ENCODE results near the gene TM9SF2.

- TF ChIP-seq CTCF (IDR thresholded peaks at IDR 0.05; ENCODE audit: insufficient read depth, low read depth, low read length) (no peak), EZH2 (IDR thresholded peaks at IDR 0.05; ENCODE audit: insufficient read depth, low read length) (no peak)
Measured at GRCh38 chr13:99477493-99477892, 23.8 kb upstream of the TM9SF2 start.

All from astrocyte (in vitro differentiated cells and primary cell).